ENCODE results near the gene YY1. TPM values are rescaled to one million over a fixed set of nuclear protein-coding genes. Genes with fewer than 3 reads are reported as not detected.

The YY1 gene
- total RNA-seq, 1 donor from 2014 or later = 77.2 TPM

DNA sequence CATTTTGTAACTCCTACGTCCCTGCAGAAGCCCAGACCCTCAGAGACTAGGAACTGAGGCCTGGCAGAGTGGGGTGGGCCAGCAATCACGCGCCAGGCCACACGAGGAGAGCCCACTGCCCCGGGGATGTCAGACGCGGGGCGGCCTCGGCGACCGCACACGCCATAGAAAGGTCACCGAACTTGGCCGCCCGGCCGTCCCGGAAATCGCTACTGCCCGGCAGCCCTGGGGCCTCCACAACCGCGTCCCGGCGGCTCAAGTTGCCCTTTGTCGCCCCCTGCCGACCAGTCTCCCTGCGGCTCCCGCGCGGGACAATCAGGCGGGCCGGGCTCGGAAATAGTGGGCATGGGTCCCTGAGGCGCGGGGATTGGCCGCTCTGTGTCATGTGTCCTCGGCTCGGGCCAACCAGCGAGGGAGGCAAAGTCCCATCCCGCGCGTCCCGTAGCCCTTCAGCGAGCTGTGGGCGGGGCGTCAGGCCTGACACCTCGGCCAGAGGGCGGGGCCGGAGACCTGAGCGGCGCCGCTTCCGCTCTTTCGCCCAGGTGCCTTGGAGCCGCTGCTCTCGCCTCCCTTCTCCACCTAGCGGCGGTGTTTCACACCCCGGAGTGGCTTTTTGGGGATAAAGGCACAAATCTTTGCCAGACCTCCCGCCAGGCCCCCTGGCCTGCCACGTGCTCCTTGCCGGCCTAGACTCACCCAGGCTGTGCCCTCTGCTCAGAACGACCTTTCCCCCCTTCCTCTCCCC, 46.1 kb upstream of the YY1 start:
- H3K4me1 Mint-ChIP-seq (ENCODE audit: unreplicated experiment) = peaks cover 10% of the 10 kb centered on the region
- TF ChIP-seq CTCF (IDR thresholded peaks at IDR 0.05) = peak; percentile 96
- H3K4me3 Mint-ChIP-seq (ENCODE audit: unreplicated experiment) = peak overlapping the region; percentile 73
- H3K9me3 Mint-ChIP-seq (ENCODE audit: unreplicated experiment) = no peaks in the 10 kb centered on the region
- H3K27me3 Mint-ChIP-seq (ENCODE audit: unreplicated experiment) = no peaks in the 10 kb centered on the region
- DNase-seq (ENCODE audit: extremely low spot score, unreplicated experiment) = peak; percentile 100
- H3K27ac Mint-ChIP-seq (ENCODE audit: unreplicated experiment) = peak overlapping the region; percentile 79
- H3K36me3 Mint-ChIP-seq (ENCODE audit: unreplicated experiment) = no peaks in the 10 kb centered on the region

DNA sequence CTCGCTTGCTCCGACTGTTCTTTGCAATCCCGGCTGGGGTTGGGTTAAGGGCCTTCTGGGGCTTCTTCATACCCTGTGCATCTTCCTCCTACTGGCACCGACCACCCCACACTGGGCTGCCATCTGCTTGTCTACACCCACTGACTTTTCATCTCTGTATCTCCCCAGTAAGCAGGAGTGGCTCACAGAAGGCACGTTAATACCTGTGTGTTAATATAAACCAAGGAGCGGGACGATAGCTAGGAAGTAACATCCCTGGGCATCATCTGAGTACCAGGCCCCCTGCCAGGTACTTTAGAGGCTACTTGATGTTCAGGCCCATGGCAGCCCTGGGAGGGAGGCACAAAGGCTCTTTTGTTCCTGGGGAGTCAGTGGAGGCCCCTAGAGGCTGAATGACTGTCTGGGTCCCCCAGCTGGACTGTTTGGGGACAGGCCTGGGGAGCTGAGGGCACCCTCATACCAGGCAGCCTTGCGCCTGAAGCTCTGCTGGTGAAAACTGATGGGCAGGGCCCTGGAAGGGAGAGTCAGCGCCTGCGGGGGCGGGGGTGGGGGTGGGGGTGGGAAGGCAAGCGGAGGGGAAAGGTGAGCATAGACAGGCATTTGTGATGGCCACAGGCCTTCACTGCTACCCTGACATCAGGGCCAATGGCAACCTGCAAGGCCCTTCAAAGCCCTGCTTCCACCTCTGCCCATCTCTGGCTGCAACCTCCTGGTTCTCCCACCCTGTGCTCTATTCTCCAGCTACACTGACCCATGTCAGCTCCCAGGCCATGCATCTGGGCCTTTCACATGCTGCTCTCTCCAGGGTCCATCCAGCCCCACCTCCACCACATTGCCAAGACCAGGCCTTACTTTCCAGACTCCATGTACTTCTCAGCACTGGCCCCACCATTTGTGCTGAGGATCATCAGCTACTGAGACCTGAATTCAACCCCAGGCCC, 45.3 kb upstream of the YY1 start:
- Mint-ChIP-seq H3K27me3 (ENCODE audit: unreplicated experiment) (no peaks in the 10 kb centered on the region), H3K9me3 (ENCODE audit: unreplicated experiment) (no peaks in the 10 kb centered on the region), H3K4me3 (ENCODE audit: unreplicated experiment) (peak overlapping the region; percentile 73), H3K27ac (ENCODE audit: unreplicated experiment) (peak overlapping the region; percentile 79), H3K4me1 (ENCODE audit: unreplicated experiment) (peaks cover 10% of the 10 kb centered on the region), H3K36me3 (ENCODE audit: unreplicated experiment) (no peaks in the 10 kb centered on the region)
- TF ChIP-seq CTCF (IDR thresholded peaks at IDR 0.05) = no peak
- no peak for DNase-seq (ENCODE audit: extremely low spot score, unreplicated experiment)

DNA sequence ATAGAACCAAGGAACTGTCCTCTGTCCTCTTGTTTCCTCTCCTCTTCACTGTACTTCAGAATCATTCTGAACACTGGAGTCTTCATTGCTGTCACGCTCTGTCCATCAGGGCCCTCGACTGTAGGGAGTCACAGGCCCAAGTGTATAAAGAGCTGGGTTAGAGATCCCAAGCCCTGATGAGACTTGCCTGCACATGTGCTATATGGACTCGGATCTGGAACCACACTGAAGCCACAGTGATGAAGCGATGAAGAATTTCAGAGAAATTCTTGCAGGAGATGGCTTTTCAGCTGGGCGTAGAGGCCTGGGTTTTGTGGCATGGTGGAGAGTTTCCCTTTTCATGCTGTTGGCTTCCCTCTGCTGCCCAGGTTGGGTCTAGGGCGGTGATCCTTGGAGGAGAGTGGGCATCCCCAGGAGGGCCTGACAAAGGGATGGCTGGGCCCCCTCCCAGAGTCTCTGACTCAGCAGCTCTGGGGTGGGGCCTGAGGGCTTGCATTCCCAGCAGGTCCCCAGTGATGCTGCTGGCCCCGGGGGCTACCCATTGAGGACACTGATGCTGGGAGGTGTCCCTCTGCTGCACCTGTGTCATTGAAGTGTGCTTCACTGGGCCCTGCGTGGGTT, 39.6 kb upstream of the YY1 start:
- TF ChIP-seq CTCF (IDR thresholded peaks at IDR 0.05) = no peak
- Mint-ChIP-seq H3K36me3 (ENCODE audit: unreplicated experiment) (no peaks in the 10 kb centered on the region), H3K27ac (ENCODE audit: unreplicated experiment) (no peak overlapping the region), H3K27me3 (ENCODE audit: unreplicated experiment) (no peaks in the 10 kb centered on the region), H3K4me1 (ENCODE audit: unreplicated experiment) (peaks cover 4% of the 10 kb centered on the region), H3K9me3 (ENCODE audit: unreplicated experiment) (no peaks in the 10 kb centered on the region), H3K4me3 (ENCODE audit: unreplicated experiment) (no peak overlapping the region)
- no peak for DNase-seq (ENCODE audit: extremely low spot score, unreplicated experiment)

DNA sequence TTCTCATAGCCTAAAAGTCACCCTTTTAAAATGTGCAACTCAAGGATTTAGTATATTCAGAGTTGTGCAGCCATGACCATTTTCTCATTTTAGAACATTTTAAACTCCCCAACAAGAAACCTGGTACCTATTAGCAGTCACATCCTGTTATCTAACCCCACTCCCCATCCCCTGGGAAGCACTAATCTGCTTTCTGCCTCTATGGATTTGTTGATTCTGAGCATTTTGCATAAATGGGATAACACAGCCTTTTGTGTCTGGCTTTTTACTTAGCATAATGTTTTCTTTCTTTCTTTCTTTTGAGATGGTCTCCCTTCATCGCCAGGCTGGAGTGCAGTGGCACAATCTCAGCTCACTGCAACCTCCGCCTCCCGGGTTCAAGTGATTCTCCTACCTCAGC, 38.6 kb upstream of the YY1 start:
- H3K36me3 Mint-ChIP-seq (ENCODE audit: unreplicated experiment) = no peaks in the 10 kb centered on the region
- no peak for DNase-seq (ENCODE audit: extremely low spot score, unreplicated experiment)
- no peak overlapping the region for H3K4me3 Mint-ChIP-seq (ENCODE audit: unreplicated experiment)
- peaks cover 4% of the 10 kb centered on the region for H3K4me1 Mint-ChIP-seq (ENCODE audit: unreplicated experiment)
- no peak for TF ChIP-seq CTCF (IDR thresholded peaks at IDR 0.05)
- H3K27ac Mint-ChIP-seq (ENCODE audit: unreplicated experiment) = no peak overlapping the region
- no peaks in the 10 kb centered on the region for H3K27me3 Mint-ChIP-seq (ENCODE audit: unreplicated experiment)
- H3K9me3 Mint-ChIP-seq (ENCODE audit: unreplicated experiment) = no peaks in the 10 kb centered on the region

All from osteocyte (in vitro differentiated cells).